Endometrium (tissue), 2 donors: ENCODE results near the gene CHAC1.

Source experiments
- FAIRE-seq: peaks from 2 replicates; lab custom pipeline; 2012; peaks lifted over from hg19 to GRCh38; lab: Jason Lieb, UNC
- donor health status: control.
- donor health status: control.

CHAC1 gene, protein sequence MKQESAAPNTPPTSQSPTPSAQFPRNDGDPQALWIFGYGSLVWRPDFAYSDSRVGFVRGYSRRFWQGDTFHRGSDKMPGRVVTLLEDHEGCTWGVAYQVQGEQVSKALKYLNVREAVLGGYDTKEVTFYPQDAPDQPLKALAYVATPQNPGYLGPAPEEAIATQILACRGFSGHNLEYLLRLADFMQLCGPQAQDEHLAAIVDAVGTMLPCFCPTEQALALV

DNA sequence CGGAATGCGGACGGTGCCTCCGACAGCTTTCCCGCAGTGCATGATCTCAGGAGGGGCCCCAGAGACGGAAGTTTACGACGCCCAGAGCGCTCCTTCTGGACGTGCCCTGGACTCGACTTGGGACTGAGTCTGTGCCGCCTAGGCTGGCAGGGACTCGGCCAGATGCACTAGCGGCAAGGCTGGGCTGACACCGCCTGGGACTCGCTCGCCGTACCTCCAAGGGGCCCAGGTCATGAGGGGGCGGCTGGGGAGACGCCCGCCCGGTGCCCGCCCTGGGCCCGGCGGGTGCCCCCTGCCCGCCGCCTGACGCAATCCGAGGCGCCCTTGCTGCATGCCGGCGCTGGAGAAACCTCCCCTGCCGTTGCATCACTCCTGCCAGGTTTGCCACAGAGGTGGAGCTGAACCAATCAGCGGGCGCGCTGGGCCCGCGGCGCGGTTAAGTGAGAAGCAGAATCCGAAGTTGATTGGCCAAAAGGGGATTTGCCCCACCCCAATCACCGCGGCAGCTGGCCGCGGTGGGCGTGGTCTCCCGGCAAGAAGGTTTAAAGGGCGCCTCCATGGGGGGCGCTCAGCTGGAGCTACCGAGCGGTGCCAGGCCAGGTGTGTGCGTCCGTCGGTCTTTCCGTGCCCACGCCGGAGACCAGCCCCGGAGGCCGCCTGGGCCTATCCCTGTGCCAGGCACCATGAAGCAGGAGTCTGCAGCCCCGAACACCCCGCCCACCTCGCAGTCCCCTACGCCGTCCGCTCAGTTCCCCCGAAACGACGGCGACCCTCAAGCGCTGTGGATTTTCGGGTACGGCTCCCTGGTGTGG is at the start of gene CHAC1:
TSS of gene CHAC1 (plus strand) at position 571 of the 812 bp plus-strand sequence. CDS start at position 684, 113 bp downstream.
- FAIRE-seq, result no peak

DNA sequence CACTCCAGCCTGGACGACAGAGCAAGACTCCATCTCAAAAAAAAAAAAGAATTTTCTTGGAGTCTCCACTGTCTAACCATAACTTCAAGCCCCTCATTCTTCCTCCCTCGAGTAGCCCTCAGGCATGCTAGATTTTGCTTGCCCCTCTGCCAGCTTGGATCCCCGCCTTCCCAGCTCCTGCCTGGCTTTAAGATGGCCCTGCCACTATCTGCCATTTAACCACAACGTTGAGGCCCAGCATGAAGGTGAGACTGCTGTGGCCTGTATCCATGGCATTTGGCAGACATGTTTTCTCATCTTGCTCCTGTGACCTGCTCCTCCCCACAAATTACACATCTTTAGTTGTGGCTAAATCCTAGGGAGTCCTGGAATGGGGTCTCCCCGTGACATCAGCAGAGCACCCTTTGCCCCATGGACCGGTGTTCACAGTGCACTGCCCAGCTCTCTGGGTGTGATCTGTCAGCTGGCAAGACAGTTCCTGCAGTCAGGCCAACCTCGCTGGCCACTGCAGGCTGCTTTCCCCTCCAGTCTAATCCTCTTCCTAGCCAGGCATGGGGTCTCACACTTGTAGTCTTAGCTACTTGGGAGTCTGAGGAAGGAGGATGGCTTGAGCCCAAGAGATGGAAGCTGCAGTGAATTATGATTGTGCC is 48.6 kb upstream of the CHAC1 start:
- no peak for FAIRE-seq

DNA sequence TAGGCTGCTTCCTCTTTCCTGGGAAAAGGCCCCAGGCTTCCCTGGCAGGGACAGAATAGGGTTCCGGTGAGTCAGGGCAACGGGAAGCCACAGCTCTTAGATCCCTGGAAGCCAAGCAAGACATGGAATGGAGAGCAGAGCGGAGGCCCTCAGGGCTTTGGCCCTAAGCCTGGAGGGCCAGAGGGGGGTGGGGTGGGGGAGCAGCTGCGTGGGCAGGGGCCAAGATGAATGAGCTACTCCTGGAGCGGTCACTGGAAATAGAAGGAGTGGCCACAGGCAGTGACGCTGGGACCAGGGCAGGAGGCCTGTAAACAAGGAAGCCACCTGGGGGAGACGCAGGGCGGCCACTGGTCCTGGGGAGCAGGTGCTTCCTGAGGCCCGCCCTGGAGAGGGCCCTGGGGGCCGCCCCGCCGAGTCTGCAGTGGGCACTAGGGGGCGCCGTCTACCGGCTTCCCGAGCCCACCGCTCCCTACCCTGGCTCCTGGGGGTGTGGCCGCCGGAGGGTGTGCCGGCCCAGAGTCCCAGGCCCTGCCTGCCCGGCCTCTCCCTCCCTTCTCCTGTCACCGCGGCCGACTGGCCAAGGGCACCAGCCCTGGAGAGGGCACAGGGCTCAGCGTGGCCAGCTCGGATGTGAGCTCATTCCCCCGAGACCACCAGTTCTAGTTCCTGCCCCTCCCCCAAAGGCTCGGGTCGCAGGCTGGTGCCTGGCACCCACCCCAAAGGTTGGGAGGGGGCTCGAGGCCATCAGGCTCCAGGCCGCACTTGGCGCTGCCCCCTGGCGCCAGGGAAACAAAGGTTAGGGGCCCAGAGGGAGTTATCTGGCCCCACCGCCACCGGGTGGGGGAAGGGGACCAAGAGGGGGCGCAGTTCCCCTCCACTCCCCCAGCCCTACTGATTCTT is 46.9 kb upstream of the CHAC1 start:
- FAIRE-seq, result no peak

DNA sequence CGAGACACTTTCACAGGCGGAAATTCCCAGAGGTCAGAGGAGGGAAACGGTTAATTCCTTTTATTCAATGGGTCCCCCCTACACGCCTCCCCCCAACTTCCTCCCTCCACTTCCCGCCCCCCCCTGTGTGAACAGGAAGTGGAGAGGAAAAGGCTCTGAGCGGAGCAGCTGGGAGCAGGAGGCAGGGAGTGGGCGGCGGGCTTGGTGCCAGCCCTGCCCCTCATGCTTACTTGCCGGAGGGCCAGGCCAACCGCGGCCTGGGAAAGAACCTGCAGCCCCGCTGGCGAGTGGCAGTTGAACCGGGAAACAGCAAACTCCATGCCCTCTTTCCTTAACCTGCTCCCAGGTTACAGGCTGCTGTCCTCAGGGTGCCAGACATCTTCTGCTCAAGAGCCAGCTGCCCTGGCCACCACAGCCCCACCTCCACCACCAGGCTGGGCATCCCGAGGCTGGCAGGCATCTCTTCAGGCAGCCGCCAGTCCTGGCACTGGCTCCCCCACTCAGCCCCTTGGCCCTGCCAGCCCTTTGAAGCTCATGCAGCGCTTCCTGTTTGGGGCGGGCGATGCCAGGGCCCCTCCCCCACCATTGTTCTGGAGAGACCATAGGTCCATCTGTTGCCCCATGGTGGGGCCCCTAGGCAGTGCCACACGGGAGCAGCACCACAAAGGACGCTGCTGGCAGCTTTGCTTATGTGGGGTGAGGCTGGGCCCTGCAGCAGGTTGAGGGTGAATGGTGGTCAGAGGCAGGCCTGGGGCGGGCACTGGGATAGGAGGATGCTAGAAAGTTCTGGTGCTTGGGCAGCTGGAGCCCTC is 46.1 kb upstream of the CHAC1 start:
- FAIRE-seq, result no peak

DNA sequence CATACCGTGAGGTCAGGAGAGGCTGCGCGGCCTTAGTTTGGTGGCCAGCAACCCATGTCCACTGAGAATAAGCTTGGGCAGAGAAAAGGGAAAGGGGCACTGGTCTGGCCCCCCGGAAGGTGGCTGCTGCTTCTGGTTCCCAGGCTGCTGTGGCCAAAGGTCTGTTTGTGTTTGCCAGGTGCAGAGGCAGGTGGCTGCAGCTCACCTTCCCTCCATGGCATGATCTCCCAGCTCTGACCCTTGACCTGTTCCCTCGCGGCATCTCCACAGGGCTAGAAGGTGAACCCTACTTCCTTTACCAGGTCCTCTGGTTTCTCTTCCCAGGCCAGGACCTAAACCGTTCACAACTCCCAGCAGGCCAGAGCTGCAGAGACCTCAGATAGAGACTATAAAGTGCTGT is 45.2 kb upstream of the CHAC1 start:
- FAIRE-seq, result no peak

DNA sequence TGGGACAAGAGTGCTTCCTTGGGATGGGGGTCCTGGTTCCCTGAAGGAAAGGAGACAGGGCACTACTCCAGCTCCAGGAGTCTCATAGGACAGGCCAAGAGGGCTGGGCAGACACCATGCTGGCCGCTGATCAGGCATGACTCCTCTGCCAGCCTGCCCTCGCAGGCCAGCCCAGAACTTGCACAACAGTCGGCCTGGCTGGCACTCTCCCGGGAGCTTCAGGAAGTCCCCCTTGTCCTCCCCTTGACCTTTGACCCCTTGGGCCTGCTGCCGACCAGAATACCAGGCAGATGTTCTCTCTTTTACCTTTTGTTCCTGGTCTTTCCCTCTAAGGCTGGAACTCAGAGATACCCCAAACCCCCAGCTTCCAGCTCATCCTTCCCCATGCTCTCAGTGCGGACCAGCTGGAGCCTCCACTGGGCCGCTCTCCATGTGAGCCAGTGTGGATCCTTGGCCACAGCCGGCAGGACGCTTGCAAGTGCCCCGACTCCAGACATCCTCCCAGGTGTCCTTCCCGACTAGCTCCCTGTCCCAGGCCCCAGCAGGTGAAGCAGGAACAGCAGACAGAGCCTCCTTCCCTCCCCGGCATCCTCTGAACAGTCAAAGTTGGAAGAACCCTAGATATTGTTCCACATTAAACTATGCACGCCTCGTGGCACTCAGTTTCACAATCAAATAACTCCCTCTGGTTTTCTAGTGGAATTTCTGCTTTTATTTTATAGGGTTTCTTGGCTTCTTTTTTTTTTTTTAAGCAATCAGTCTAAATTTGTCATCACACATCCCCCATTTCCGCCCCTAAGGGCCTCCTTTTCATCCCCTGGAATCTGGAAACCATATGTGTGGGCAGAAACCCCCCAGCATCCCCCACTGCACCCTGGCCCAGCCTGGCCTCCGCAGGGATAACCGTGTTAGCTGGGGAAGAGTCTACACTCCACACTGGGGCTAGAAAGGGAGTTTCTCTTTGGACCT is 43.3 kb upstream of the CHAC1 start:
- peak; percentile 66 for FAIRE-seq

DNA sequence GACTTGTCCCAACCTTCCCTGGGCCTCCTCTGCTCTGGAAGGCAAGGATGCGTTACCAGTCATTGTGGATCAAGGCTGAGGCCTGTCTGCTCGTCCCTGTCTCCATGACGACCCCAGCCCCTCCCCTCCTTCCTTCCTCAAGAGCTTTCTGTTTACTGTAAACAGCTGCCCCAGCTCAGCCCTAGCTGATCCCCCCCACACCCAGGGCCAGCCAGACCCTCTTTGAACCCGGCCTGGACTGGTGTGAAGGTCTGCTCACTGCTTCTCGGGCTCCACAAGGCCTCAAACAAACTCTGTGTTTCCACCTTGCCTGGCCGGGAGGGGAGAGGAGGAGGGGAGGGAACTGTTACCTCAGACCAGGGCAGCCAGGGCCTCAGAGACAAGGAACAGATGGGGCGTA is 42.1 kb upstream of the CHAC1 start:
- no peak for FAIRE-seq

DNA sequence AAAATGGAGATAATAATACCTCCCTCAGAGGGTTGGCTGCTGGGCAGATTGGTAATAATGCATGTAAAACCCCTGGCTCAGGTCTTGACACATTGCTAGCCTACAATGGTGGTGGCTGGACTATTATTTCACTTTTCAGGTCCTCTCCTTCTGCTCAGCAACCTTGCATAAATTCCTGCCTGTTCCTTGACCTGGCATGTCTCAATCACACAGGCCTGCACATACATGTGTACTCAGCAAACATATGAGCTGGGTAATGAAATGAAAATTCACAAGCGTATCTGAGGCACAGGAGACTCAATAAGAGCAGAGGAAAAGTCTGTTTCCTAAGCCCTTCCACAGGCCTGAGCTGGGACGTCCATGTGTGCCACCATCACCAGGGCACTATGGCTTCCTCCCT is 41.6 kb upstream of the CHAC1 start:
- FAIRE-seq, result no peak

DNA sequence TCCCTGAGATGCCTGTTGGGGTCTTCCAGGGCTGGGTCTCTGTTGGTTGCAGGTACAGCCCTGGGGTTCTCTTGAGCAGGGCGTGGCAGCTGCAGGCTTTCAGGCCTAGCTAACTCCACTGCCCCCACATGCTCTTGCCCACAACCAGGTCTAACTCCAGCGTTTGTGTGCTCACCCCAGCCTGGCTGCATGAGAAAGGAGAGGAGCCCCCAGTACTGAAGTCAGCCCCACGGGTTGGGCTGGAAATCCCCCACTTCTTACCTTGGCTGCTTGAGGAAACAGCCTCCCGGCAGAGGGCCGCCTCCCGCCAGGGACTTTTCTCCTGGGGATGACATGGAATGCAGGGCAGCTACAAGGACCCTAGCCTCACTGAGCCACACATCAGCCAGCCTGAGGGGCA is 40.8 kb upstream of the CHAC1 start:
- no peak for FAIRE-seq

DNA sequence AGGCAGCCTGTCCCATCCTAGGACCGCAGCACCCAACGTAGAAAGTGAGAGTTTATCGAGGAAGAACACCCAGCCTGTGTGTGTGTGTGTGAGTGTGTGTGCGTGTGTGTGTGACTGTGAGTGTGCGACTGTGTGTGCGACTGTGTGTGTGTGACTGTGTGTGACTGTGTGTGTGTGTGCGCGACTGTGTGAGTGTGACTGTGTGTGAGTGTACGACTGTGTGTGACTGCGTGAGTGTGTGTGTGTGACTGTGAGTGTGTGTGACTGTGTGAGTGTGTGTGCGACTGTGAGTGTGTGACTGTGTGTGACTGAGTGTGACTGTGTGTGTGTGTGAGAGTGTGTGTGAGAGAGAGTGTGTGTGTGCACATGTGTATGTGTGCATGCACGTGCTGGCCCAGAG is 39.3 kb upstream of the CHAC1 start:
- FAIRE-seq, result no peak

DNA sequence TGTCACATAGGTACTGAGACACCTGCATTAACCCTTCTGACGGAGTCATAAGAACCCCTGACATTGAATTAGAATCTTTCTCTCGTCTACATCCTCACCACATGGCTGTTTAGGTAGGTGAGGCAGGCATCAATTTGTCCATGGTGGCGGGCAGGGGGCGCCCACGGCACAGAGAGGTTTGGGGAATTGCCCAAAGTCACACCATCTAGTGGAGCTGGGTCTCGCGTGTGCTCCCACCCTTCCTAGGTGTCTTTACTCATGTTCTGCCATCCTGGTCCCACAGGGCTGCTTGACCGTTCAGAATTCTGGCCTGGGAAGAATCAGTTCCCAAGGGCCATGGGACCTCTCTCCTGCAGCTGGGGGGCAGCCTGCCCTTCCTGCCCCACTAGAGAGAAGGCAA is 38.8 kb upstream of the CHAC1 start:
- FAIRE-seq, result no peak

DNA sequence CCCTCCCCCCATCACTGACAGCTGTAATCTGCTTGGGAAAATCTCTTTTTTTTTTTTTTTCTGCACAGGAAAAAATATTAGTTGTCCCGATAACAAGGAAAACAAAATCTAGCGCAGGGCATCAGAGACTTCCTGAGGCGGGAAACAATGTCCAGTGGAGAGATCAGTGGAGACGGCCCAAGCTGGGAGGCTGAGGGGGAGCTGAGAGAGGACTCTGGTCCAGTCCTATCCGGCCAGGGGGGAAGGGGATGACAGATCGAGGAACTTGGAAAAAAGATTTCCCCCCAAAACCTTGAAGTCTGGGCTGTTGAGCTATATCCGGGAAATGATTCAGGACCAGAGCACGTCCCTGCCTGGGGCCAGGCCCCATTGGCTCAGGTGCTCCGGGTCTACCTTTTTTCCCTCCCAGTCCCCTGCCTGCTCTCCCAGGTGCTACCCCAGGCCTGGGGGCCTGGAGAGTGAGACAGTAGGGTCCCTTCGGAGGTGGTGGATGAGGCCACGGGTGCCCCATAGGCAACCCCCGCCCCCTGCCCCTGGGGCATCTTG is 38.1 kb upstream of the CHAC1 start:
- no peak for FAIRE-seq

DNA sequence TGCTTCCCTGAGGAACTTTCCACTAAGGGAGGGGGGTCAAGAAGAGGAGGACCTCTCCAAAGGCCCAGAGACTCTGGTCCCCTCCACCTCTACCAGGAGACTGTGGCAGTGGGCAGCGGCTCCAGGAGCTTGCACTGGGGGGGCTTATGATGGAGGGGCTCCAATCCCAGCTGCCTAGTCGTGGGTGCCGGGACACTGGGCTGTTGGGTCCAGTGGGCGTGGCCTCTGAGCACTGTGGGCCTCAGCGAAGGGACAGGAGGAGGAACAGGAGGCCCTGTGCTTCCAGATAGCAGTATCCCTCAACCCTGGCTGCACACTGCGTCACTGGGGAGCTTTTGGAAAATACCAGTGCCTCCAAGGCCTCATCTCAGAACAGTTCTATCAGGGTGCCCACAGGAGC is 37.6 kb upstream of the CHAC1 start:
- FAIRE-seq, result no peak

DNA sequence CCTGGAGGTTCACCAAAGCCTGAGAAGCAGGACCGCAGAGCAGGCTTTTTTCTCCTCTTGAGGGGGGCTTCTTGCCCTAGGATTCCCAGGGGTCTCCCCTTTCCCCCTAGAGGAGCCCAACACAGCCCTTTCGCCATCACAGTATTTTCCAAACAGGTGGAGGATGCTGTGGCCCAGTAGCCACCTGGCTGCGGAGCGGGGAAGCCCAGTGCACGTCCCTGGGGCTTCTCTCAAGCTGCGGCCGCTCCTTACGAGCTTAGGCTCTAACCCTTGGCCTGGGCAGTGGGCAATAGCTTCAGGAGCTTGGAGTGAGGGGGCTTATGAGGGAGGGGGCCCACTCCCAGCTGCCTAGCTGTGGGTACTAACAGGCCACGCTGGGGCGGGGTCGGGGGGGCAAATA is 35.7 kb upstream of the CHAC1 start:
- FAIRE-seq, result no peak

DNA sequence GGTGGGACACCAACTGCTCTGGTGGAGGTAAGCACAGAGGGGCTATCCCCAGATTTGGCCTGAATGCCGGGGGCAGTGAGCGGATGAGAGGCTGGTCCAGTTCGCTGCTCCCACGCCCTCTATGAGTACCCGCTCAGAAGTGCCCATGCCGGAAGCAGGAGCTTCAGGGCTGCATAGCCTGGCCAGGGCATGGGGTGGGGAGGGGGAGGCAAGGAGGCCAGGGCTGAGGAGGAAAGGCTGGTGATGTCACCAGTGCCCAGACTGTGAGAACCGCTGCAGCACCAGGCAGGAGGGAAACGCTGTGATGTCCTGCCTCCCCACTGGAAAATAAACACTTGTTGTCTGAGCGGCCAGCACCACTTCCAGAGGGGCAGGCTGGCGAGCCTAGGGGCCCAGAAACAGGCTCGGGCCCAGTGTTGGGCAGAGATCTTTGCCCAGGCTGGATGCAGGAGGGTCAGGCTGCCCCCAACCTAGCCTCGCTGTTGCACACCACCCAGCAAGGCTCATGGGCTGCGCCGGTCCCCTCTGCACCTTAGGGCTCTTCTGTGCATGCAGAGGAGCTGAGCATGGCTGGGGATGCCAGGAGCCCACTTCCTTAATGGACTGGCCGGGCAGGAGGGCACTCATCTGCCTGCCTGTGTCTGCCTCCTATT is 35.0 kb upstream of the CHAC1 start:
- no peak for FAIRE-seq

DNA sequence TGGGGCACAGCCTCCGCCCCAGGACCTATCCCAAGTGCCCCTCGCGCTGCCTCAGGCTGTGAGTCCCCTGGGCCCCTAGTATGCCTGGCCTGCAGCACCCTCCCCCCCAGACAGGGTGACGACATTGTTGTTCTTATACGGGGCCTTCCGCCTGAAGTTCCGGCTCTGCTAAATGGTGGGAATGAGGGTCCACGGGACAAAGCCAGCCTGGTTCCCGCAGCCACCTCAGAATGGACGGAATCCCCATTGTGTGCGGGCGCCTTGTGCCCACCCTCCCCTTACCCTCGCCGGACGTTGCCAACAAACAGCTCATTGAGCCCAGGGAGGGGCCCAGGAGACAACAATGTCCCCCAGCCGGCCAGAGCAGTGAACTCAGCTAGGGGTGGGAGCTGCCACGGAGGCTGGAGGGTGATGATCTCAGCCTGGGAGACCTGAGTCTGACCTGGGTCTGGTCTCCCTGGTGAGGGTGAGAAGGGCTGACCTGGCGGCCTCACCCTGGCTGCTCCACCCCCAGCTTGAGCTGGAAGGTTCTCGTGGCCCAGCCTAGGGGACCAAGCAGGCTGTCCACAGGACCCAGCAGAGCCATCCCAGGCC is 34.4 kb upstream of the CHAC1 start:
- FAIRE-seq, result no peak

DNA sequence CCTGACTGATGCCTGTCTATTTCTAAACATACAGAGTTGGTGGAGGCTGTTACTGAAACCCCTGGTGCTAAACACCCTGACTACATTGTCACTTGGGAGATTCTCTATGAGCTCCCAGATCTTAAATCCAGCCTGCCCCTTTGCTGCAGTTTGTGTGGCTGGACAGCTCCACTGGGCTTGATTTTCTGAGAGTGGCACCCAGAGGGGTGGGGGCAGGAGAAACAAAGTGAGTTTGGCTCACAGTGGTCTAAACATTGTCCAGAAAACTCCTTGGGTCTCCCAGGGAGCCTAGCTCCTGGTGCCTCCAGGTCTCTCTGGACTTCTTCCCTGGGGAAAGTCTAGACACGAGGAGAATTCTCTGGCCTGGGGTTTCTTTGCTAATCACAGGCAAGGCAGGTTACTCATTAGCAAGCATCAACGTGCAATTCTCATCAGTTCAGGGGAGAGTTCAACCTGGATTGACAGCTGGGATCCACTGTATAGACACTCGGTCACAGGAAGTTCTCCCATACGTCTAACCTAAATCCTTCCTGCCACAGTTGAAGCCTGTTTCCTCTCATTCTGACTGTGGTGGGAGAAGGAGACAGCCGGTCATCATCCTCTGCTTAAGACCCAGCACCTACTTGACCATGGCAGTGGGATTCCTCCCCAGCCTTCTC is 31.2 kb upstream of the CHAC1 start:
- FAIRE-seq, result no peak

DNA sequence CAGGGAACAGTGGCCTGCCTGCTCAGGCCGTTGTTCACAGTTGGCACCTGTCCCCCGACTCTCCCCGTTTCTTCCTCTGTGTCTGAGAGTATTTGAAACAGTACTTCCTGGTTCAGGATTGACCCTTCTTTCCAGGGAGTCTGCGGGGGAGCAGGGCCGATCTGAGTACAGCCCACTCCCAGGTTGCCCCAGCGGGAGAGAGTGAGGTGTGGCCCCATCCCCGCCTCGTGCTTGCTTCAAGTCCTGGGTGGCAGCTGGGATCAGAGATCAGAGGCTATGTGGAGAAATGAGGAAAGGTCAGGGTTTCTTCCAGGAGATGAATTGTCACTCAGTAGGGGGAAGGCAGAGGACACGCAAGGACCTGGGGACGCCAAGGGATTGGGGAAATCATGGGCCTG is 30.7 kb upstream of the CHAC1 start:
- FAIRE-seq, result no peak
